ENCODE measurements around the gene CCR7. TPM values are rescaled to one million over a fixed set of nuclear protein-coding genes. Genes with fewer than 3 reads are reported as not detected.
"Not testable (repeated sequence)": the region's sequence is repeated elsewhere in the genome, so short reads cannot be mapped to it uniquely, and the experiment has no call there.

CCR7 gene
- total RNA-seq, 2 donors from 2014 or later = 287 to 301 TPM

DNA sequence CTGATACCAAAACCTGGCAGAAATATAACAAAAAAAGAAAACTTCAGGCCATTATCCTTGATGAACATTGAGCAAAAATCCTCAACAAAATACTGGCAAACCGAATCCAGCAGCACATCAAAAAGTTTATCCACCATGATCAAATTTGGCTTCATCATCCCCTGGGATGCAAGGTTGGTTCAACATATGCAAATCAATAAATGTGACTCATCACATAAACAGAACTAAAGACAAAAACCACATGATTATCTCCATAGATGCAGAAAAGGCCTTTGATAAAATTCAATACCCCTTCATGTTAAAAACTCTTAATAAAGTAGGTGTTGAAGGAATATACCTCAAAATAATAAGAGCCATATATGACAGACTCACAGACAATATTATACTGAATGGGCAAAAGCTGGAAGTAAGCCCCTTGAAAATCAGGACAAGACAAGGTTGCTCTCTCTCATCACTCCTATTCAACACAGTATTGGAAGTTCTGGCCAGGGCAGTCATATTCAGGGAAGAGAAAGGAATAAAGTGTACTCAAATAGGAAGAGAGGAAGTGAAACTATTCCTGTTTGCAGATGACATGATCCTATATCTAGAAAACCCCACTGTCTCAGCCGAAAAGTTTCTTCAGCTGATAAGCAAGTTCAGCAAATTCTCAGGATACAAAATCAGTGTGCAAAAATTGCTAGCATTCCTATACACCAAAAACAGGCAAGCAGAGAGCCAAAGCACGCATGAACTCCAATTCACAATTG is 7.1 kb upstream of the CCR7 start:
- Mint-ChIP-seq H3K9me3 (peaks cover 37 to 58% of the 10 kb centered on the region in 2 donors), H3K36me3 (peaks cover 53 to 86% of the 10 kb centered on the region in 2 donors)
- ATAC-seq = not testable (repeated sequence)

GRCh38 chr17:40568074-40568836 is 3.0 kb upstream of the CCR7 start:
- ATAC-seq (no peak), DNase-seq (ENCODE audit: low spot score in 2 of 2) (peak in 1 of 2 donors; percentile 57)
- Mint-ChIP-seq H3K36me3 (peaks cover 54 to 80% of the 10 kb centered on the region in 2 donors), H3K27ac (peak overlapping the region in 1 of 2 donors; percentile 10), H3K9me3 (peaks cover 21 to 30% of the 10 kb centered on the region in 2 donors)

More for the DNA sequence above, 7.1 kb upstream of the CCR7 start:
- not testable (repeated sequence) for H3K27ac Mint-ChIP-seq; DNase-seq (ENCODE audit: low spot score in 2 of 2)

DNA sequence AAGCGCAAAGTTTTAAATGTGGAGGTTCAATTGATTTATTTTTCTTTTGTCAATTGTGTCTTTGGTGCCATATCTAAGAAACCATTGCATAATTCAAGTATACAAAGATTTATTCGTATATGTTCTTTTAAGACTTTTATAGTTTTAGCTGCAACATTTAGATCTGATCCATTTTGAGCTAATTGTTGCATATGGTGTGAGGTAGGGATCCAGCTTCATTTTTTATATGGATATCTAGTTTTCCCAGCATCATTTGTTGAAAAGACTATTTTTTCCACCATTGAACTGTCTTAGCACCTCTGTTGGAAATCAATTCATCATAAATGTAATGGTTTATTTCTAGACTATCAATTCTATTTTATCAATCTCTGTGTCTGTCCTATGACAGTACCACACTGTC is 2.1 kb upstream of the CCR7 start:
- DNase-seq (ENCODE audit: low spot score in 2 of 2) = no peak
- ATAC-seq = no peak
- Mint-ChIP-seq H3K36me3 (peaks cover 55 to 80% of the 10 kb centered on the region in 2 donors), H3K27ac (peak overlapping the region in 1 of 2 donors; percentile 98), H3K9me3 (peaks cover 13 to 21% of the 10 kb centered on the region in 2 donors)

DNA sequence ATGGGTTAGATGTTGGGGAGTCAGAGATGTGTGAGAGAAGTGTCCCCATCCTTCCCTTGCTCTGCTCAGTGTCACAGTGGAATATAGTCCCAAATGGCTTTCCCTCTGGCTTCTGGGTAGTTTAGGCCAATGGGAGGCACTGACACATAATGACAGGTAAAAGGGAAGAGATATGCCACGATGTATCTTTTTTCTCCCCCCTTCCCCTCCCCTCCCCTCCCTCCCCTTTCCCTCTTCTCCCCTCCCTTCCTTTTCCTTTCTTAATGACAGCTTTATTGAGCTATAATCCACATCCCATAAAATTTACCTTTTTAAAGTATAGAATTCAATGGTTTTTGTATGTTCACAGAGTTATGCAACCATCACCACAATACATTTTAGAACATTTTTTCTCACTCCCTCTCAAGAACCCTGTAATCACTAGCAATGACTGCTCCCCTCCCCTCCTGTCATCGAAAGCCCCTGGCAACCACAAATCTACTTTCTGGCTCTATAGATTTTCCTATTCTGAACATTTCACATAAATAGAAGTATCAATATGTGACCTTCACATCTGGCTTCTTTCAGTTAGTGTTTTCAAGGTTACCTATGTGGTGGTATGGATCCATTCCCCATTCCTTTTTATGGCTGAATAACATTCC is 617 bp upstream of the CCR7 start:
- H3K9me3 Mint-ChIP-seq = peaks cover under 1 to 8% of the 10 kb centered on the region in 2 donors
- H3K36me3 Mint-ChIP-seq = peaks cover 55 to 80% of the 10 kb centered on the region in 2 donors
- peak overlapping the region; percentile 98 to 100 for H3K27ac Mint-ChIP-seq
- ATAC-seq (peak; percentile 2 to 3), DNase-seq (ENCODE audit: low spot score in 2 of 2) (no peak)

DNA sequence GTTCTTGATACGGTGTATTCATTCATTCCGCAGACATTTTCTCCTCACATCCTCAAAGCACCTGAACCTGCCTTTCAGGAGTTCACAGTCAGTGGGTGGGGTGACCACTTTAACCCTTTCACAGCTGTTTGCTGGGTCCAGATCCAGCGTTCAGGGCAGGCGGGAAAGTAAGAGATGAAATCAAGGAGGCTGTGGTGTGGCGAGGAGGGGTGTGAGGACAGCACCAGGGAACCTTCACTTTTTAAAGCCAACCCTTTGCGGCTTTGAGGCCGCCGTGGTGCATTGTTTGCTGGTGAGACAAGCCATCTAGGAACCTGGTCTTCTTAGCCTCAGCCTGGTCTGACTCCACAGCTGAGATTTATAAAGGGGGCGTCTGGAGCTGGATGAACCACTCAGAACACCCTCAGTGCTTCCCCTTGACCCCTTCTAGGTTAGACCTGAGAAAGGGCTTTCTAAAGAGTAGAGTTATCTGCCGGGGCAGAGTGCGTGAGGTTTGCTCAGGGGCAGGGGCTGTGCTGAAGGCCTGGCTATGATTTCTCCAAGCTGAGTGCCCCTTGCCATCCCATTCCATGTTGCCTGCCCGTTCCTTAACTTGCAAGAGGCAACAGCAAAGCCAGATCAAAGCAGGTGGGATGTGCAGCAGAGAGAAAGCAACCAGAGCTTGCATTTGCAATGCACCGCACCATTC is 933 bp downstream of the CCR7 start:
- H3K27ac Mint-ChIP-seq = peak overlapping the region; percentile 98 to 99
- peak in 1 of 2 donors; percentile 72 for DNase-seq (ENCODE audit: low spot score in 2 of 2)
- no peaks in the 10 kb centered on the region for H3K9me3 Mint-ChIP-seq
- peaks cover 61 to 80% of the 10 kb centered on the region in 2 donors for H3K36me3 Mint-ChIP-seq
- no peak for ATAC-seq

GRCh38 chr17:40563220-40564052 is 1.8 kb downstream of the CCR7 start:
- Mint-ChIP-seq H3K9me3 (no peaks in the 10 kb centered on the region), H3K27ac (peak overlapping the region; percentile 98 to 99), H3K36me3 (peaks cover 69 to 82% of the 10 kb centered on the region in 2 donors)
- peak; percentile 65 to 74 for DNase-seq (ENCODE audit: low spot score in 2 of 2)
- ATAC-seq = peak; percentile 2 to 37

DNA sequence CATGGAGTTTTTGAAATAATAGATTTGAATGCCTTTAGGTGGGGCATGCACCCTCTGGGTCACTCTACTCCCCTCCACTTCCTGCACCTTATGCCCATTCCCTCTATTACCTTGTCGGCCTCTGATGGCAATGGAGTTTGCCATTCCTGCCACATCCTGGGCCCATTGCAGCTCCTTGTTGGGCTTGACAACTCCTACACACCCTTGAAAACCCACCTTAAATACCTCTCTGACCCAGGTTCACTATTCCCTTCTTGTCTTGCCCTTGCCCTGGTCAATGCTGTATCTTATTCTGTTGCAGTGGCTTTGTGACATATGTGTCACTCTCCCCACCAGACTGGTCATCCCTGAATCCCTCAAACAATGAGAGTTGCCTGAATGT is 2.4 kb downstream of the CCR7 start:
- no peak for ATAC-seq
- Mint-ChIP-seq H3K27ac (peak overlapping the region; percentile 98 to 99), H3K36me3 (peaks cover 72 to 80% of the 10 kb centered on the region in 2 donors), H3K9me3 (no peaks in the 10 kb centered on the region)
- no peak for DNase-seq (ENCODE audit: low spot score in 2 of 2)

- Mint-ChIP-seq H3K9me3 (no peaks in the 10 kb centered on the region), H3K27ac (peak overlapping the region; percentile 98 to 99), H3K36me3 (peaks cover 76 to 78% of the 10 kb centered on the region in 2 donors)
- ATAC-seq (peak; percentile 39 to 61), DNase-seq (ENCODE audit: low spot score in 2 of 2) (peak; percentile 63 to 73)
Measured at GRCh38 chr17:40561871-40562611, 3.2 kb downstream of the CCR7 start.

DNA sequence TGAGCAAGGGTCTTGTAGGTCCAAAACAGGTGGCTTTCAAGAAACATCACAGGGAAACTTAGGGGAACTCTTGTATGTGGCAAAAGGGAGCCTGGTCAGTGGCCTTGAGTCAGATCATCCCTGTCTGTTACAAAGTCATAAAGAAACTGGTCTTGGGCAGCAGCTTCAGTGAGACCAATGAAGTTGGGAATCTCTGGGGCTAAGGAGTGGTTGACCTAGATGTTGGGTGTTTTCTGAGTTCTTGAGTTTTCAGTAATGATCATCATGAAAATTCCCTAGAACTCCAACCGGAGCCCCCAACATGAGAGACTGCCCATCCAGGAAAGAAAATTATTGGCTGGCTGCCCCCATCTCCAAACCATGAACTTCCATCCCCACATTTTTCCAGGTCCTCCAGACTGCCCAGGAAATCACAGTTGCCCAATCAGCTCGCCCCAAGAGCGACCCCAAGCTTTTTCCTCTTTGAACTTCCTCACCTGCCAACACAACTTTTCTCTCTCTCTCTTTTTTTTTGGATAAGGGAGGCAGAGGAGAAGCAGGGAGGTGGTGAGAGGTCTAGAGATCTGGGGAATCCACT is 3.9 kb downstream of the CCR7 start:
- ATAC-seq (peak; percentile 13 to 39), DNase-seq (ENCODE audit: low spot score in 2 of 2) (no peak)
- Mint-ChIP-seq H3K9me3 (no peaks in the 10 kb centered on the region), H3K27ac (peak overlapping the region; percentile 98 to 99), H3K36me3 (peaks cover 76 to 83% of the 10 kb centered on the region in 2 donors)

DNA sequence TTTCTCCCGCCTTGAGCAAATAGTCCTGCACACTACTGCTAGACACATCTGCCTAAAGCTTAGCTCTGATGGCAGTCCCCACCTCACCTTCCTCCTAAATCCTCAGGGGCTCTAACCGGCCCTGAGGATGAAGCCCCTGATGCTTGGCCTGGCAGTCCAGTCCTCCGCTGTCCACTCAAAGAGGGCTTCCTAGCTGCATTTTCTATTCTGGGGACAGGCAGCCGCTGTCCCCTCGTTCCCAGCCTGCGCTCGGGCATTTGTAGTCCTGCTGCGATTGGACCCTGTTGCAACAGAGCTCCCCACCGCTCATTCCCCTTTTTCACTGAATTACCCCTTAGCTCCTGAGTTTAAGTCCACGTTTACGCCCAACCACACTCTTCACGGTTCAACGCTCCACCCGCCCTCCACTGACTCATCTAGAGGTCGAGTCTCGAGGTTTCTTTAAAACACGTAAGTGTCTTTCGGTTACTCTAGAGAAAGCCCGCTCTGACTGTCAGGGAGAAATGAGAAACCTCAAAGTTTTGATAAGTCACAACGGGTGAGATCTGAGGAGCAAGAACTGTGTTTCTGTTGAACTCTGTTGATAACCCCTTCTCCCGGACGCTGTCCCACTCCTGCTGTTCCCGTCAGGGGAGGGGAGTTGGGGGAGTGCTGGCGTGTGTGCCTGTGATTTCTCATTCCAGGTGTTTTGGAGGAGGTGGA is 4.5 kb downstream of the CCR7 start:
- Mint-ChIP-seq H3K9me3 (no peaks in the 10 kb centered on the region), H3K27ac (peak overlapping the region; percentile 98 to 99), H3K36me3 (peaks cover 82 to 88% of the 10 kb centered on the region in 2 donors)
- DNase-seq (ENCODE audit: low spot score in 2 of 2) = peak; percentile 77 to 85
- ATAC-seq = peak; percentile 68 to 70

- DNase-seq (ENCODE audit: low spot score in 2 of 2) = peak; percentile 82 to 85
- peak in 1 of 2 donors; percentile 11 for ATAC-seq
- H3K27ac Mint-ChIP-seq = peak overlapping the region; percentile 98 to 99
- peaks cover 84 to 90% of the 10 kb centered on the region in 2 donors for H3K36me3 Mint-ChIP-seq
- no peaks in the 10 kb centered on the region for H3K9me3 Mint-ChIP-seq
Measured at GRCh38 chr17:40559954-40560591, 5.2 kb downstream of the CCR7 start.

DNA sequence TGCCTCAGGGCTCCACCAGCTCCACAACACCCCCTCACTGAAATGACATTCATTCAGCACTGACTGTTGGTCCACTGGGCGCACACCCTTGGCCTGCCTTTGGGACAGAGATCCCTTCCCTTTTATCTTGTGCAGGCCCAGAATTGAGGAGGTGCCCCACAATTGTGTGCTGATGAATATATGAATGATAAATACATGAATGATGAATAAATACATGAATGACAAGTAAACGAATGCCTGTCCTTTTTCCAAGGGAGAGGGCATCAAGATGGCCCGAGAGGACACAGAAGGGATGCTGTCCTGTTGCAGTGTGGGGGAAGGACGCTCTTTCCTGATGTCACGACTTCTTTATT is 5.7 kb downstream of the CCR7 start:
- ATAC-seq = no peak
- DNase-seq (ENCODE audit: low spot score in 2 of 2) = no peak
- Mint-ChIP-seq H3K9me3 (peaks cover 0 to 4% of the 10 kb centered on the region in 2 donors), H3K27ac (peak overlapping the region; percentile 98 to 99), H3K36me3 (peaks cover 84 to 90% of the 10 kb centered on the region in 2 donors)

- H3K9me3 Mint-ChIP-seq = peaks cover 0 to 7% of the 10 kb centered on the region in 2 donors
- peak overlapping the region; percentile 74 to 98 for H3K27ac Mint-ChIP-seq
- DNase-seq (ENCODE audit: low spot score in 2 of 2) = peak in 1 of 2 donors; percentile 54
- ATAC-seq = no peak
- H3K36me3 Mint-ChIP-seq = peaks cover 84 to 90% of the 10 kb centered on the region in 2 donors
Measured at GRCh38 chr17:40558890-40559563, 6.2 kb downstream of the CCR7 start.
